HG03066 (cell line): ENCODE measurements around the gene RBM42.
"Not testable (repeated sequence)": the region's sequence is repeated elsewhere in the genome, so short reads cannot be mapped to it uniquely, and the experiment has no call there.

Source experiments
- ATAC-seq: cut with Tn5 transposase; IDR thresholded peaks from one replicate; pipeline ENCODE4 v1.9.1; 2021; ENCODE audit warnings: low read depth; ENCODE audit not compliant: unreplicated experiment

RBM42 gene

DNA sequence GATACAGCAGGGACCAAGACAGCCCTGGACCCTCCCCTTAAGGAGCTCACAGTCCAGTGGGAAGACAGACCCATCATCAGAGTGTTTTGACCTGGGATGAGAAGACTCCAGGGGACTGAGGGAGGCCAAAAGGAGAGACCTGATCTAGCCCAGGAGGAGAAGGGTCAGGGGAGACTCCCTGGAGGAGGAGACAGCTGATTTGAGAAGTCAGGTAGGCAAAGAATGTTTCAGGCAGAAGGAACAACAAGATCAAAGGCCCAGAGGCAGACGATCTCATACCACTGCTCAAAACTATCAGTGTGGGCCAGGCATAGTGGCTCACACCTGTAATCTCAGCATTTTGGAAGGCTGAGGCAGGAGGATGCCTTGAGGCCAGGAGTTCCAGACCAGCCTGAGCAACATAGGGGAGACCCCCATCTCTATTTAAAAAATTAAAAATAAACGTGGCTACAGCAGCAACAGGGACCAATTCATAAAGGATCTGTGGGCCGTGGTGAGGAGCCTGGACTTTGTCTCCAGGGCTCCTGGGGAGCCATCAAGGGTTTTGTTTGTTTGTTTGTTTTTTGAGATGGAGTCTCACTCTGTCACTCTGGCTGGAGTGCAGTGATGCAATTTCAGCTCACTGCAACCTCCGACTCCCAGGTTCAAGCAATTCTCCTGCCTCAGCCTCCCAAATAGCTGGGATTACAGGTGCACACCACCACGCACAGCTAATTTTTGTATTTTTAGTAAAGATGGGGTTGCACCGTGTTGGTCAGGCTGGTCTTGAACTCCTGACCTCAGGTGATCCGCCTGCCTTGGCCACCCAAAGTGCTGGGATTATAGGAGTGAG lies 17.1 kb downstream of the RBM42 start:
- no peak for ATAC-seq

DNA sequence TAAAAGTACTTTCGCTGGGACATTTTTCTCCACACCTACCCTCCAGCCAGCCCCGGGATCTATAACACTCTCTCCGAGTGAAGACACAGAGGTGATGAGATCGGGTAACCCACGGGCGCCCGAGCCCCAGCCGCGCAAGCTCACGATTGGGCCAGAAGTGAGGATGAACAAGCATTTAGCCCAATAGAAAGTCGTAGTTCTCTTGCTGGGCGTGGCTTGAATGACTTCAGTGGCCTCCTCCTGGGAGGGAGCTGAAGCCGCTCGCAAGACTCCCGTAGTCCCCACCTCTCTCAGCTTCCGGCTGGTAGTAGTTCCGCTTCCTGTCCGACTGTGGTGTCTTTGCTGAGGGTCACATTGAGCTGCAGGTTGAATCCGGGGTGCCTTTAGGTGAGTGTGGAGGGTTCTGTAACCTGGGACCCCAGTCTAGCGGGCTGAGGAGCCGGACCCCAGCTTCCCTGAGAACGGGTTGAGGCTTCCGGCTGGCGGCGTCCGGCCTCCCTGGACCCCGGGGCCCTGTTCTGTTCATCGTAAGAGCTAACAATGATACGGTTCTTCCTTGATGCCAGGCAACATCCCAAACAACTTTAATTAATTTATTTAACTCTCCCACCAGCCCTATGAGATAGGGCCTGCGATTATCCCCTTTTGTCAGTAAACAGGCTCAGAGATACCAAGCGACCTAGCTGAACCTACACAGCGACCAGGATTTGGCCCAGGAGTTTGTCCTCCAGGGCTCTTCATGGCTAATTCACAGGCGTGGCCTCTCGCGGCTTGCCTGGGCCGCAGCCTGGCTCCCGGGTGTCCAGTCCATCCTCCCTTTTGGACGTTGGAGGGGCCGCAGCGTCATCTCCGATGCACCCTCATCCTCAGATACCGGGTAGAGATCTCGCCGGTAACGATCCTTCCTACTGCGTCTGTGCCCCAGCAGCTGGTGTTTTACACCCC lies 19.5 kb downstream of the RBM42 start, which contains the start of gene COX6B1:
Gene COX6B1 (plus strand): TSS at position 307 of the 945 bp plus-strand sequence. CDS start 2,921 bp downstream, outside the sequence.
- ATAC-seq: peak; percentile 54

DNA sequence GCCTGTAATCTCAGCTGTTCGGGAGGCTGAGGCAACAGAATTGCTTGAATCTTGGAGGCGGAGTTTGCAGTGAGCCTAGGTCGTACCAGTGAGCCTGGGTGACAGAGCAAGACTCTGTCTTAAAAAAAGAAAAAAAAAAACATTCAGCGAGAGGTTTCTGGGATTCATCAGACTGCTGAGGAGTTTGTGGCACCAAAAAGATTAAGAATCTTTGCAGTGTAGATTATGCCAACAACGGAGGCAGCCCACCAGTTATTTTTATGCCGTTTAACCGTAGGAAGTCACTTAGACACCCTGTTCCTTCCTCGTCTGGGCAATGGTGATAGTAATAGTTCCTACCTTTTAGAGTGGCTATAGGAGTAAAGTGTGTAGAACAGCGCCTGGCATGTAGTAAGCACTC lies 21.7 kb downstream of the RBM42 start:
- no peak for ATAC-seq

DNA sequence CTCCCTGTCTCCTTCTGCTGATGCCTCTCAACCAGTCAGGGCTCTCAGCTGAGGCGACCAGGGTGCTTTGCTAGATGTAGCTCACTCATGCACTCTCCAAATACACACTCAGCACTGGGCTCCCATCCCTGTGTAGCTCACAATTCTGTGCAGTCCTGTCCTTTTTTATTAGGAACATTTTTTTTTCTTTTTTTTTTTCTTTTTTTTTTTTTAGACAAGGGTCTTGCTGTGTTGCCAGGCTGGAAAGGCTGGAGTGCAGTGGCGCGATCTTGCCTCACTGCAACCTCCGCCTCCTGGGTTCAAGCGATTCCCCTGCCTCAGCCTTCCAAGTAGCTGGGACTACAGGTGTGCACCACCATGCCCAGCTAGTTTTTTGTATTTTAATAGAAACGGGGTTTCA lies 26.0 kb downstream of the RBM42 start:
- ATAC-seq: not testable (repeated sequence)

DNA sequence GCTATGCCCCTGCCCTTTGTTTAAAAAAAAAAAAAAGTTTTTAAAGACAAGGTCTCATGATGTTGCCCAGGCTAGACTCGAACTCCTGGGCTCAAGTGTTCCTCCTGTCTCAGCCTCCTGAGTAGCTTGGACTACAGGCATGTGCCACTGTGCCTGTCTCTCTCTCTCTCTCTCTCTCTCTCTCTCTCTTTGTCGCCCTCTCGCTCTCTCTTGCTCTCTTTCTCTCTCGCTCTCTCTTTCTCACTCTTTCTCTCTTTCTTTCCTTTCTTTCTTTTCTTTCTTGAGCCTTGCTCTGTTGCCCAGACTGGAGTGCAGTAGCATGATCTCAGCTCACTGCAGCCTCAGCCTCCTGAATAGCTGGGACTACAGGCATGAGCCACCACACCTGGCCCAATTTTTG lies 26.8 kb downstream of the RBM42 start:
- no peak for ATAC-seq

DNA sequence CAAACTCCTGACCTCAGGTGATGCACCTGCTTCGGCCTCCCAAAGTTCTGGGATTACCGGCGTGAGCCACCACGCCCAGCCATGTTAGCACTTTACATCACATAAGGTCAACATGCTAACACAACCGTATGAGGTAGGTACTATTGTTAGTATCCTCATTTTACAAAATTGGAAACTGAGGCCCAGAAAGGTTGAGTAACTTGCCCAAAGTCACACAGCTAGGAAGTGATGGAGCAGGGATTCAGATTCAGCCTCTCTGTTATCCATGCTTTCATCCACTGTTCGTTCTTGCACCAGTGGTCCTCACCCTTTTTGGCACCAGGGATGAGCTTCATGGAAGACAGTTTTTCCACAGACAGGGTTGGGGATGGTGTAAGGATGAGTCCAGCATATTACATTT lies 27.9 kb downstream of the RBM42 start:
- no peak for ATAC-seq

DNA sequence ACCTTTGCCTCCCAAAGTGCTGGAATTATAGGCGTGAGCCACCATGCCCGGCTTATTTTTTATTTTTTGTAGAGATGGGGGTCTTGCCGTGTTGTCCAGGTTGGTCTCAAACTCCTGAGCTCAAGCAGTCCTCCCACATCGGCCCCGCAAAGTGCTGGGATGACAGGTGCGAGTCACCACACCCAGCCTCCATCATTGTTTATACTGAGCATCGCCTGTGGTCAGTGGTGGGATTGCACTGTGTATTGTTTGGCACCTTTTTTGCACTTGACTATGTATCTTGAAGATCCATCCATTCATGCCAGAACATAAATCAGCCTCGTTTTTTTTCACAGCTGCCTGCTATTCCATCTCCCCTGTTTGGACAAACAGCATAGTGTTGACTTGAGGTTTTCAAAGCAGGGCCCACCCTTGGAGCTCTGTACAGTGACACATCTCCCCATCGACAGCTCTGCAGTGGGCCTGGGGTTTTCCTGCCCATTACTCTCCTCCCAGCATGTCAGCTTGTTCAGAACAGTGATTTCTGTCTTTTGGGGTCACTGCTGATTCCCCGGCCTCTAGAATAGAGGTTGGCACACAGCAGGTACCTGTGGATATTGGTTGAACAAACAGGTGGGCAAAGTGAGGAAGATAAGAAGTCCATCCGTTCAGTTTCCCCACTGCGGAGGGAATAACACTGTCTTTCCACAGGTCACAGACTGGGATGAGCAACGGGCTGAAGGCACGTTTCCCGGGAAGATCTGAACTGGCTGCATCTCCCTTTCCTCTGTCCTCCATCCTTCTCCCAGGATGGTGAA lies 29.3 kb downstream of the RBM42 start:
- ATAC-seq: no peak

DNA sequence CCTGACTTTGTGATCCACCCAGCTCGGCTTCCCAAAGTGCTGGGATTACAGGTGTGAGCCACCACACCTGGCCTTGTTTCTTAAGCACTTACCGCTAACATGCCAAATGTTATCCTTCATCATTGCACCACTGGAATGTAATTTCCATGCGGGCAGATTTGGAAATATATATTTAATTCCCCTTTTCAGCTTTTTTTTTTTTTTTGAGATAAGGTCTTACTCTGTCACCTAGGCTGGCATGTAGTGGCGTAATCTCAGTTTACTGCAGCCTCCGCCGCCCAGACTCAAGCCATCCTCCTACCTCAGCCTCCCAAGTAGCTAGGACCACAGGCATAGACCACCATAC lies 33.1 kb downstream of the RBM42 start:
- no peak for ATAC-seq

DNA sequence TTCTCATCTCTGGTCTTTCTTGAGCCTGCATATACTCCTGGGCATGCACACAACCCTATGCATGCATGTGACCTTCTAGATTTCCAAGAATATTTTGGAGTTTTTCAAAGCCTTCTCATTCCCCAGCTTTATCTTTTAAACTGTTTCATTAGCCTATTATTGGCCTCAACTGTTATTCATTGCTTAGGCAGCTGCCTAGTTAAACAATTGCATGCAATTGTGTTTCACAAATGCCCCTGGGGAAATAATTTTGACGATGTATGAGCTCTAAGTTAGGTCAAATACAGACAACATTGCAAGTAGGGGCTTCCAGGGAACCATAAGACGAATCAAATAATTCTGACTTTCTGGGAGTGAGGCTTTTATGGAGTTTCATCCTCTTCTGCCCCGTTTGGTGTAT lies 35.1 kb downstream of the RBM42 start:
- ATAC-seq: no peak

DNA sequence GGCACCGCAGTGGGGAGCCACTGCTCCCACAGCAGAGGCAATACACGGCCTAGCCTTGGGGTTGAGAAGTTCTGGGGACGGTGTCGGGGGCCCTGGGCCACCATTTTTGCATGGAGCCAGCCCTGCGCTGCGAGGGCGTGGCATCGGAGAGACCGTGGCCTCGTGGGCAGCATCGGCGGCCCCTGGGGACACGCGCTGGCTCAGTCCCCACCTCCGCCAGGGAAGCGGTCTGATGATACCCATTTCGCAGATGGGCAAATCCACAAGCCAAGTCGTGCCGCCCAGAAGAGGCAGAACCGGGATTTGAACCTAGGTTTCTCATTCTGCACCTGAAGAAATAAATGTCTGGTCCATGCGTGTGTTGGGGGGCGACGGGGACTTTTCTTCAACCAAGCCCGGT lies 36.3 kb downstream of the RBM42 start:
- ATAC-seq: no peak

DNA sequence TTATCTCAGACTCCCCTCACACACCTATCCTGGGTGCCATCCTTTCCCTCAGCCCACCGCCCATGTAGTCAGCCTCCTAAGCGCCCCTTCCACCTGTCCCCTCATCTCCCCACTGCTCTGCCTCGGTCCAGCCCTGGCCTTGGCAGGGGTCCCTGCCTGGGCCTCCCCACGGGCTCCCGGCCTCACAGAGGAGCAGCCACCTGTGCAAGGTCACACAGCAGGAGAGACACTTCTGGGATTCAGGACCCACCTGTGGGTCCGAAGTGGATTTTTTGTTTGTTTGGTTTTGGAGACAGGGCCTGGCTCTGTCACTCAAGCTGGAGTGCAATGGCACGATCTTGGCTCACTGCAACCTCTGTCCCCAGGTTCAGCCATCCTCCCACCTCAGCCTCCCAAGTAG lies 36.8 kb downstream of the RBM42 start:
- ATAC-seq: no peak

DNA sequence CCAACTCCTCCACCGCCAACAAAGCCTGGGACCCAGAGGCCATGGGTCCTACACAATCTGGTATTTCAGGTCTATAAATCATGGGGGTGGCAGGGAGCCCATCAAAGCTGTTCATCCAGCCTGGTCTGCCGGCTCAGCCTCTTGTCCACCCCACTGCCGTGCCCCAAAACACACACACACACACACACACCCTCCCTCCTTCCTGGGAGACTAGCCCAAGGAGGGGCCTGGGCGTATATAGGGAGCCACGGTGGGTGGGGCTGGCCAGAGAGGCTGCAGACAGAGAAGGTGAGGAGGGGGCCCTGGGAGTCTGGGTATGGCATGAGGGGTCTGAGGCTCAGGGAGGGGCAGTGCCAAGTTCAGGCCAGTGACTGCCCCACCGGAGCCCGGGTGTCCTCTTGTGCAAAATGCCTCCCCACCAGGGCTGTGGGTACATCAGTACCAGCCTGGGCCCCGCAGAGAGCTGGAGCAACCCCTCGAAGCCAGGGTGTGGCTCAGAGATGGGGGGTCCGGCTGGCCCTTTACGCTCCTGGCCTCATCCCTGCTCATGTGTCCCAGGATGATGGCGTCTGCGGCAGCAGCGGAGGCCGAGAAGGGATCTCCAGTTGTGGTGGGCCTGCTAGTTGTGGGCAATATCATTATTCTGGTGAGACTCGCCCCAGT lies 37.5 kb downstream of the RBM42 start, which contains the start of gene UPK1A:
Gene UPK1A (plus strand): TSS at position 267 of the 663 bp plus-strand sequence. CDS start 296 bp downstream, at position 563.
- ATAC-seq: no peak

DNA sequence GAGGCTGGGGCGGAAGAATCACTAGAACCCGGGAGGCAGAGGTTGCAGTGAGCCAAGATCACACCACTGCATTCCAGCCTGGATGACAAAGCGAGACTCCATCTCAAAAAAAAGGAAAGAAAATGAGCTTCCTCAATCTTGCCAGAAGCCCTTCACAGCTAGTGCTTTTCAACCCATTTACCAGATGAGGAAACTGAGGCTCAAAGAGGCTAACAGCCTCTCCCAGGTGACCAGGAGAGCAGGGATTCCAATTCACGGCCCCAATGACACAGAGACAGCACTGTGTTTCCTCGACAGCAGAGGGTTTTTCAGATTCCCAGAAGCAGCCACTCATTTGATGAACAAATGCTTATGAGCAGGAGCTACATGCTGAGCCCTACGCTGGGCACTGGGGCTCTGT lies 40.7 kb downstream of the RBM42 start:
- ATAC-seq: no peak

DNA sequence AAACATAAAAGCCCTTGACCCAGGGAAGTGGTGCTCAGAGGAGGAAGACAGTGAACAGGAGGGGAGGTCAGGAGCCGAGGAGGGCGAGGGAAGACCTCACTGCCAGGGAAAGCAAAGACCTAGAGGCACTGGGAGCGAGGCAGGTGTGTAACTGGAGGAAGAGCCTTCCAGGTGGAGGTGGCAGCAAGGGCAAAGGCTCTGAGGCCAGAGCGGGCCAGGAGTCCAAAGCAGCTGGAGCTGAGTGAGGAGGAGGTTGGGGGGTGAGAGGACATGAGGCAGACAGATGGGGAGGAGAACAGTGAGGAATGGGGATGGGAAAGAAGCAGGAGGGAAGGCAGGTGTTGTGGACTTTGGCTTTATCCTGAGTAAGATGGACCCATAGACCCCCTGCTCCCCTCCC lies 41.1 kb downstream of the RBM42 start:
- ATAC-seq: no peak

DNA sequence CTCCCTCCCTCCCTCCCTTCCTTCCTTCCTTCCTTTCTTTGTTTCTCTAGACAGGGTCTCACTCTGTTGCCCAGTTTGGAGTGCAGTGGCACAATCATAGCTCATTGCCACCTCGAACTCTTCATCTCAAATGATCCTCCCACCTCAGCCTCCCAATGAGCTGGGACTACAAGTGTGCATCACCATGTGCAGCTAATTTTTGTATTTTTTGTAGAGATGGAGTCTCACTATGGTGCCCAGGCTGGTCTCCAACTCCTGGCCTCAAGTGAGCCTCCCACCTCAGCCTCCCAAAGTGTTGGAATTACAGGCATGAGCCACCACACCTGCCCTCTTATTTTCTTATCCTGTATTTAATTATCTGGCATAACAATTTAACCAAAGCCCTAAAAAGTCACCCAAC lies 41.9 kb downstream of the RBM42 start:
- no peak for ATAC-seq

DNA sequence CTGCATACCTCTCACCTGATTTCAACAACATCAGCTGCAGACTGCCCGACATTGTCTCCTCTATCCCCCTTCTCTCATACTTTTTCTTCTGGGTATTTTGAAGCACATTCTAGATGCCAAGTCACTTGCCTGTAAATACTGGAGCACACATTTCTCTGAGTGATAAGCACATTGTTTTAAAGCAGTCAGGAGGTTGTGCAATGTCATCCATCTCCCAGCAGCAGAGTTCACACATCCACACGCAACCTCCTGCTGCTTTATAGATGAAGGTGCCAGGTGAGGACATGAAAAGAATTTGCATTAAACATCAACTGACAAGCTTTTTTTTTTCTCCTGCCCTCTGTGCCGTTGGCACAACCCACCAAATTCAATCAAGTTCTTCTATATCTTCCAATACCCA lies 43.0 kb downstream of the RBM42 start:
- ATAC-seq: no peak

DNA sequence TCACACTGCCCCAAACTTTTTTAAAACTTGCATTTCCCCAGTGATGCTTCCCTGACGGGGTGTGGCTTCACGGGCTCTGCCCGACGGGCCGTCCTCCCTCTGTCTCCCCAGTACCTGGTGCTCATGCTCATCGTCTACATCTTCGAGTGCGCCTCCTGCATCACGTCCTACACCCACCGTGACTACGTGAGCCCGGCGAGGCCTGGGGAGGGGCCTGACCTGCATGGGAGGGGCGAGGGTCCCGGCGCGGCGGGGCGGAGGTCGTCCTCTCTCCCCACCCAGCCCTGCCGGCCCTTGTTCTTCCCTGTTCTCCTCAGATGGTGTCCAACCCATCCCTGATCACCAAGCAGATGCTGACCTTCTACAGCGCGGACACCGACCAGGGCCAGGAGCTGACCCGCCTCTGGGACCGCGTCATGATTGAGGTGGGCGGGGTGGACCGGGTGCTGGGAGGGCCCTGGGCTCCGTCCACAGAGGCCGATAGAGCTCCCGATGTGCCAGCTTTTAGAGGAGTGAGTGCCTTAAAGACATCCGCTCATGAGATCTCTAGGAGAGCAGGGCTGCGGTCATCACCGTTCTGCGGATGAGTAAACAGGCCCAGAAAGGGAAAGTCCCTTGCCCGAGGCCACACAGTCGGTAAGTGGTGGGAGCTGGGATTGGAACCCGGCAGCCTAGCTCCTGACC lies 44.4 kb downstream of the RBM42 start:
- ATAC-seq: no peak

DNA sequence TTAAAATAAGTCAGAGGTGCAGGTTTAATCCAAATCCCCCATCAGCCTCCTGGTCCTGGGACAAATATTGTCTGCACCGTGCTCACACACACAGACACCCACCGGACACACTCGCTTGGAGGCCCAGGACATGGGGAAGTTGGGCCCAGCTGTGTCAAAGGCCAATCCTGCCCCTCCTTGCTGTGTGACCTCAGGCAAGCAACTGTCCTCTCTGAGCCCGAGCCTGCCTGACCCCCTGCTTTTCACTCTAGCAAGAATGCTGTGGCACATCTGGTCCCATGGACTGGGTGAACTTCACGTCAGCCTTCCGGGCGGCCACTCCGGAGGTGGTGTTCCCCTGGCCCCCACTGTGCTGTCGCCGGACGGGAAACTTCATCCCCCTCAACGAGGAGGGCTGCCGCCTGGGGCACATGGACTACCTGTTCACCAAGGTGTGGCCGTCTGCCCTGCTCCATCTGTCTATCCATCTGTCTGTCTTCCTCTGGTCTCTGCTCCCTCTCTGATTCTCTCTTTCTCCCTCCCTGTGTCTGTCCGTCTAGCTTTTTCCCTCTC lies 46.8 kb downstream of the RBM42 start:
- no peak for ATAC-seq
